Tibial nerve (tissue), 4 donors: ENCODE results near the gene KIF13A. TPM values are rescaled to one million over a fixed set of nuclear protein-coding genes. Genes with fewer than 3 reads are reported as not detected.

ENCODE experiments used
- DNase-seq, 2 donors: peaks; one replicate each; pipeline ENCODE4 v3.0.0-alpha.2; 2019; ENCODE audit warnings: low spot score in 2 of 2
- H3K27ac ChIP-seq, 4 donors: fragments of 200-600 bp; sonication (generic) in 3 of 4; one replicate each; pipeline ENCODE4 v1.5.1; 2017 to 2019; ENCODE audit warnings: mild to moderate bottlenecking in 1 of 4
- H3K27me3 ChIP-seq, 2 donors: fragments of 200-600 bp; sonication (generic) in 1 of 2; one replicate each; pipeline versions ENCODE4 v1.5.1 to v1.6.0; 2017 to 2019
- H3K36me3 ChIP-seq, 3 donors: fragments of 200-600 bp; sonication (generic); one replicate each; pipeline ENCODE4 v1.5.1; 2018 to 2019
- H3K4me1 ChIP-seq, 4 donors: fragments of 200-600 bp; sonication (generic) in 3 of 4; one replicate each; pipeline ENCODE4 v1.5.1; 2017 to 2019
- H3K4me3 ChIP-seq, 4 donors: fragments of 200-600 bp; sonication (generic) in 3 of 4; one replicate each; pipeline ENCODE4 v1.5.1; 2017 to 2019; ENCODE audit warnings: mild to moderate bottlenecking in 1 of 4, moderate library complexity in 1 of 4
- H3K9me3 ChIP-seq, 4 donors: fragments of 200-600 bp; sonication (generic) in 3 of 4; one replicate each; pipeline ENCODE4 v1.5.1; 2017 to 2019
- EP300 ChIP-seq, 2 donors: sonication (generic); formaldehyde crosslinking; IDR thresholded peaks; one replicate each; pipeline ENCODE4 v1.6.1; 2017; ENCODE audit warnings: antibody characterized with exemption in 2 of 2, mild to moderate bottlenecking in 1 of 2
- POLR2A ChIP-seq, 2 donors: fragments of 450-650 bp; IDR thresholded peaks; one replicate each; pipeline ENCODE4 v1.6.1; 2017; ENCODE audit warnings: antibody characterized with exemption in 2 of 2, mild to moderate bottlenecking in 2 of 2, moderate library complexity in 2 of 2
- WGBS, 2 donors: methylation state at CpG; one replicate each; pipeline ENCODE4 v1.1.5; 2018; 5-methylcytosine and 5-hydroxymethylcytosine counted together
- total RNA-seq, 4 donors: library from RNA; depleted of rRNA; stranded (reverse); fragments of >200 nt; gene quantifications; one replicate each; pipeline ENCODE4 v1.1.0, GENCODE V29; 2016
- TF ChIP-seq, protein P1 (sequence below), 5 experiments: fragments of 200-600 bp in 3 of 5; fragments of 450-650 bp in 2 of 5; sonication (generic) in 3 of 5; IDR thresholded peaks; one replicate each; pipeline ENCODE4 v1.5.1; 2016 to 2019; ENCODE audit warnings: antibody characterized with exemption in 5 of 5, mild to moderate bottlenecking in 3 of 5, moderate library complexity in 2 of 5

Gene KIF13A
- total RNA-seq, 4 donors from 2014 or later: 31.8 to 71.9 (median 48.0) TPM

DNA sequence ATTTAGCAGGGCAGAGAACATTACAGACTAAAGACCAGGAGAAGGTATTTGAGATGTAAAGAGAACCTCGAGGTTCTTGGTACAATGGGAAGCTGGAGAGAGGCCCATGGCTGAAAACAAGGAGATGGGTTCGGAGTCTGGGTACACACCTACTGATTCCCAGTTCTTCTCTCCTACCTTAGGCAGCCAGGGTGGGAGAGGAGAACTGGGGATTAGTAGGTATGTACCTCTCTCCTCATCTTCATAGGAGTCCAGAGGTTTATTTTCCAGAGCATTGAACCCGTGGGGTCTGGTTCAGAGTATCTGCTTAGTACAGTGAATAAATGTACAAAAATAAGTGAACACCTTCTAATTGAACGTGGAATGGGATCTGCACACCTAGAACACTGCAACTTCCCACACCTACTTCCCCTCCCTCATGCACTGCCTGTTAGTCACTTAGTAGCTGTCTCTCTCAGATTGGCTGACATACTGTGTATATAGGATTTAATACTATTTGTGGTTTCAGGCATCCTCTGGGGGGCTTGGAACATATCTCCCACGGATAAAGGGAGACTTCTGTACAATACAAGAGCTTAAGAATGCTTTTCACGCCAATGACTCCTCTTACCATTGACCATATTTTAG lies 257.2 kb downstream of the KIF13A start:
- H3K27ac ChIP-seq: no peak overlapping the region
- H3K9me3 ChIP-seq: no peaks in the 10 kb centered on the region
- no peaks in the 10 kb centered on the region for H3K36me3 ChIP-seq
- WGBS, 2 donors: 80 to 82% methylated on average over 6 of the region's 6 CpGs
- H3K4me3 ChIP-seq: no peak overlapping the region
- no peaks in the 10 kb centered on the region for H3K27me3 ChIP-seq
- TF ChIP-seq POLR2A (IDR thresholded peaks at IDR 0.05) (no peak), EP300 (IDR thresholded peaks at IDR 0.05) (no peak)
- TF ChIP-seq, protein P1, sequence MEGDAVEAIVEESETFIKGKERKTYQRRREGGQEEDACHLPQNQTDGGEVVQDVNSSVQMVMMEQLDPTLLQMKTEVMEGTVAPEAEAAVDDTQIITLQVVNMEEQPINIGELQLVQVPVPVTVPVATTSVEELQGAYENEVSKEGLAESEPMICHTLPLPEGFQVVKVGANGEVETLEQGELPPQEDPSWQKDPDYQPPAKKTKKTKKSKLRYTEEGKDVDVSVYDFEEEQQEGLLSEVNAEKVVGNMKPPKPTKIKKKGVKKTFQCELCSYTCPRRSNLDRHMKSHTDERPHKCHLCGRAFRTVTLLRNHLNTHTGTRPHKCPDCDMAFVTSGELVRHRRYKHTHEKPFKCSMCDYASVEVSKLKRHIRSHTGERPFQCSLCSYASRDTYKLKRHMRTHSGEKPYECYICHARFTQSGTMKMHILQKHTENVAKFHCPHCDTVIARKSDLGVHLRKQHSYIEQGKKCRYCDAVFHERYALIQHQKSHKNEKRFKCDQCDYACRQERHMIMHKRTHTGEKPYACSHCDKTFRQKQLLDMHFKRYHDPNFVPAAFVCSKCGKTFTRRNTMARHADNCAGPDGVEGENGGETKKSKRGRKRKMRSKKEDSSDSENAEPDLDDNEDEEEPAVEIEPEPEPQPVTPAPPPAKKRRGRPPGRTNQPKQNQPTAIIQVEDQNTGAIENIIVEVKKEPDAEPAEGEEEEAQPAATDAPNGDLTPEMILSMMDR (IDR thresholded peaks at IDR 0.05): no peak
- H3K4me1 ChIP-seq: peaks cover 0 to 1% (median 0%) of the 10 kb centered on the region in 4 donors
- no peak for DNase-seq

DNA sequence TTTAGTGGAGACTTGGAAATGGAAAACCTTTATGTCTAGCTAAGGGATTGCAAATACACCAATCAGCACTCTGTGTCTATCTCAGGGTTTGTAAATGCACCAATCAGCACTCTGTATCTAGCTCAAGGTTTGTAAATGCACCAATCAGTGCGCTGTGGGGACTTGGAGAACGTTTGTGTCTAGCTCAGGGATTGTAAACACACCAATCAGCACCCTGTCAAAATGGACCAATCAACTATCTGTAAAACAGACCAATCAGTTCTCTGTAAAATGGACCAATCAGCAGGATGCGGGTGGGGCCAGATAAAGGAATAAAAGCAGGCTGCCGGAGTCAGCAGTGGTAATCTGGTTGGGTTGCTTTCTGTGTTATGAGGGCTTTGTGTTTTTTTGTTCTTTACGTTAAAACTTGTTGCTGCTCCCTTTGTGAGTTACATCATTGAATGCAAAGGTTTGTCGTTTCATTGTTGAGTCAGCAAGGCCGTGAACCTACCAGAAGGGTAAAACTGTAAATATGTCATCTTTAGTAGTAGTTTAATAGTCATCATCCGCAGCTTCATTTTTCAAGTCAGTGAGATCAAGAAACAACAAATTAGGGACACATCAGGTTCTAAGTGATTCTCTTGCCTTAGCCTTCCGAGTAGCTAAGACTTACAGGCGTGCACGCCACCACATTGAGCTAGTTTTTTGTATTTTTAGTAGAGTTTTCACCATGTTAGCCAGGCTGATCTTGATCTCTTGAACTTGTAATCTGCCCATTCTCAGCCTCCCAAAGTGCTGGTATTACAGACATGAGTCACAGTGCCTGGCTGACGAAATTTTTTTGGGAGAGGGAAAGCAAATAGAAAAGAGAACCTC lies 258.0 kb downstream of the KIF13A start:
- Histone ChIP-seq H3K36me3 (no peaks in the 10 kb centered on the region), H3K4me1 (peaks cover 0 to 5% (median 0%) of the 10 kb centered on the region in 4 donors), H3K27ac (no peak overlapping the region), H3K27me3 (no peaks in the 10 kb centered on the region), H3K9me3 (no peaks in the 10 kb centered on the region), H3K4me3 (no peak overlapping the region)
- TF ChIP-seq, protein P1 (IDR thresholded peaks at IDR 0.05): no peak
- no peak for TF ChIP-seq EP300 (IDR thresholded peaks at IDR 0.05)
- no peak for TF ChIP-seq POLR2A (IDR thresholded peaks at IDR 0.05)
- DNase-seq: no peak
- 85 to 87% methylated on average over 12 of the region's 12 CpGs for WGBS, 2 donors

DNA sequence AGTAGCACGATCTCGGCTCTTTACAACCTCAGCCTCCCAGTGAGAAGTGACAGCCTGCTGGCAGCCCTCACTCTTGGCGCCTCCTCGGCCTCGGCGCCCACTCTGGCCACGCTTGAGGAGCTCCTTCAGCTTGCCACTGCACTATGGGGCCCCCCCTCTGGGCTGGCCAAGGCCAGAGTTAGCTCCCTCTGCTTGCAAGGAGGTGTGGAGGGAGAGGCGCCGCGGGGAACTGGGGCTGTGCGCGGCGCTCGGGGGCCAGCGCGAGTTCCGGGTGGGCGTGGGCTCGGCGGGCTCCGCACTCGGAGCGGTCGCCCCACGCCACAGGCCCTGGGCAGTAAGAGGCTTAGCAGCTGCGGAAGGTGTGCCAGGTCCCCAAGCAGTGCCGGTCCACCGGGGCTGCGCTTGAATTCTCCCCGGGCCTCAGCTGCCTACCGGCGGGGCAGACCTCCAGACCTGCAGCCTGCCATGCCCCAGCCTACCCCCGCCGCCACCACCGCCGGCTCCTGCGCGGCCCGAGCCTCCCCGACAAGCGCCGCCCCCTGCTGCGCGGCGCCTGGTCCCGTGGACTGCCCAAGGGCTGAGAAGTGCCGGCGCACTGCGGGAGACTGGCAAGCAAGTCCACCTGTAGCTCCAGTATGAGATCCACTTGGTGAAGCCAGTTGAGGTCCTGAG lies 258.7 kb downstream of the KIF13A start:
- Histone ChIP-seq H3K36me3 (no peaks in the 10 kb centered on the region), H3K9me3 (no peaks in the 10 kb centered on the region), H3K27me3 (no peaks in the 10 kb centered on the region), H3K4me3 (no peak overlapping the region), H3K27ac (no peak overlapping the region), H3K4me1 (peaks cover 0 to 5% (median 0%) of the 10 kb centered on the region in 4 donors)
- TF ChIP-seq, protein P1 (IDR thresholded peaks at IDR 0.05): no peak
- no peak for TF ChIP-seq EP300 (IDR thresholded peaks at IDR 0.05)
- TF ChIP-seq POLR2A (IDR thresholded peaks at IDR 0.05): no peak
- 94 to 95% methylated on average over 25 to 49 of the region's 49 CpGs for WGBS, 2 donors
- DNase-seq: no peak

DNA sequence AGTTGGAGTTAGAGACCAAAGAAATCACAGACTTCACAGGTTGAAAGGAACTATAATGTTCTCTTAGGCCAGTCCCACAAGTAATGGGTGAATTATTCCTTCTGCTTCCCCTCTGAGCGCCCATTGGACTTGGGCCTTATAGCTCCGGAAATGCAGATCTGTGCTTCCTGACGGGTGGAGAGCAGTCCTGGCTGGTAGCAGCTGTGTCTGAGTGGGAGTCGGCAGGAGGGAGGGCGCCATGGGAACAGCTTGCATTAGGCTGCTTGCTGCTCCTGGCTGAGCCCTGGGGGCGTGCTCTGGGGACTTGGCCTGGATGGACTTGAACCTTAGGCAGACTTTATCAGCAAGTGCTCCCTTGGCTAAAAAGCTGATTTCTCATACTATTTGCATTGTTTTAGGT lies 262.4 kb downstream of the KIF13A start:
- Histone ChIP-seq H3K27me3 (no peaks in the 10 kb centered on the region), H3K27ac (no peak overlapping the region), H3K4me3 (no peak overlapping the region), H3K4me1 (peaks cover 0 to 5% (median 0%) of the 10 kb centered on the region in 4 donors), H3K9me3 (no peaks in the 10 kb centered on the region), H3K36me3 (no peaks in the 10 kb centered on the region)
- WGBS, 2 donors: 18 to 20% methylated on average over 6 of the region's 6 CpGs
- TF ChIP-seq, protein P1 (IDR thresholded peaks at IDR 0.05): no peak
- TF ChIP-seq EP300 (IDR thresholded peaks at IDR 0.05) (no peak), POLR2A (IDR thresholded peaks at IDR 0.05) (no peak)
- no peak for DNase-seq
